EL (cell line): ENCODE results near the gene CDK11A.
A peak's percentile ranks its signal among the peaks of the same experiment; 100 is the strongest.
"Not testable (repeated sequence)": the region's sequence is repeated elsewhere in the genome, so short reads cannot be mapped to it uniquely, and the experiment has no call there.

Experiments used
- DNase-seq: peaks from one replicate; pipeline ENCODE4 v3.0.0-alpha.2; 2016

CDK11A gene

GRCh38 chr1:1715109-1715883, 8.9 kb downstream of the CDK11A start:
- DNase-seq, result not testable (repeated sequence)

DNA sequence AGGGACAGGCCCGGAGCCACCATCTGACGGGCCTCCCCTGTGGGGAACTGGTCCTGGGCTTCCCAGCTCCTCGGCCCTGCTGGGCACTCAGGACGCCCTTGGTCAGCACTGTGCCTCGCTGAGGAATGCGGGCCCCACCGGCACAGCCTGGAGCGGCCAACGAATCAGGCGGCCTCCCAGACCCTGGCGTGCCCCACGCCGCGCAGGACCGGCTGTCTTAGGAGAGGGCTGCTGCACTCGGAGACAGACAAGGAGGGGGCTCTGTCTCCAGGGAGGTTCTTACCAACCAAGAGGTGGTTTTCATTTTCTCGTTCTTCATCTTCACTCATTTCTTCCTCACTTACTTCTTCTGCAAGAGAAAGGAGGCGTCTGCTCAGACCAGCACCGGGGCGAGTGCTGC, 16.3 kb downstream of the CDK11A start:
- not testable (repeated sequence) for DNase-seq

DNA sequence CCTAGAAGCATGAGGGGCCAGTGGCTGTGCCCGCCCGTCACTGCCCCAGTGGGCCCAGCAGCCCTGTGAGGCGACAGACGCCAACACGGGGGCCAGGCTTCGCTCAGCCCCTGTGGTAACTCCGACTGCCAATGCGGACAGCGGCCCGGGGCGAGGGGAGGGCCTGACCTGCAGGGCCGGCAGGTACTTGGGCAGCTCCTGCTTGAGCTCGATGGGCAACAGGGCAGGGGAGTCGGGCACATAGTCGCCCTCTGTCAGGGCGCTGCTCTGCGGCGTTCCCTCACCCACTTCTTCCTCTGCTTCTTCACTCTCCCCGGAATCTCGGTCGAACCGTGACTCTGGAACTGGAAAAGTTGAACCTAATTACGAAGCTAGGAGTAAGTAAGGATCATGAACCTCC, 16.9 kb downstream of the CDK11A start:
- not testable (repeated sequence) for DNase-seq

GRCh38 chr1:1705623-1706022, 18.5 kb downstream of the CDK11A start:
- DNase-seq, result not testable (repeated sequence)

DNA sequence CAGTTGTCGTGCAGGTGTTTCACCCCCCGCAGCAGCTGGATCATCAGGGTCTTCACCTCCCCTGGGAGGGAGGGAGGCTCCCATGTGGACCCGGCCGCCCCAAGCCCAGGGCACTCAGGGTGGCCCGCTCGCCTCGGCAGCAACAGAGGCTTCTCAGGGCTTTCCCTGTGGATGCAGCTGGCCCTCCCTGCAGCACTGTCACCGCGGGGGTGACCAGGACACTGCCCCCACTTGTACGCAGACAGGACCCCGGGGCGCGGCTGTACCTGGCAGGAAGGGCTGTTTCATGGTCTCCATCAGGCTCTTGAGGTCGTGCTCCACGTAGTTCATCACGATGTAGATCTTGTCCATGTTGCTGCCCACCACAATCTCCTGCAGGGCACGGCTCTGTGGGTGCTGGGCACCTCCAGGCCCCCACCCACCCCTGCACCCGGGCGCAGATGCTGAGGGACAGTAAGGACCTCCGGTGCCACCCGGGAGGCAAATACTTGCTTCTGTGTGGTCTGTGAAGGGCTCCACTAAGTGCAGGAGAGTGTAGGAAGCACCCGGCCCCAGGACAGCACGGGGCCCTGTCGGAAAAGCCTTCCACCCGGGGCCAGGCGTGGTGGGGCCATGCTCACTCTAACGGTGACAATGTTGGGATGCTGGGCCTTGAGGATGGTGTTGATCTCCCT, 19.7 kb downstream of the CDK11A start:
- DNase-seq, result not testable (repeated sequence)

- no peak for DNase-seq
These were observed 20.4 kb downstream of the CDK11A start for GRCh38 chr1:1703796-1704195.

DNA sequence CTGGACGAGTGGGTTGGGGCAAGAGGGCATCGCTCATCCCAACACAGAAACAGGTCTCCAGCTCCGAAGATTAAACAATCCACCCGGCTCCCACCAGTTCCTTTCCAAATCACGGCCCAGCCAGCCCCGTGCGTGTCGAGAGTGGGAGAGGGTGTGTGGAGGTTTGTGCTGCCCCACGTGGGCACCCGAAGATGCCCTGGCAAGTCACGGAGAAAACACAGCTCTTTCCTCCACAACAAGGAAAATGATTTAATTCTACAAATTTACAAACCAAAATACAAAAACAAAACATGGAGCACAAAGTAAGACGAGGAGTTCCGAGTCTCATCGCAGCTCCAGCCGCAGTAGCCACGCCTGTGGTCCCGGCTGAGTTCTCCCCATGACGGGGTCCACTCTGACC, 21.7 kb downstream of the CDK11A start:
- not testable (repeated sequence) for DNase-seq

DNA sequence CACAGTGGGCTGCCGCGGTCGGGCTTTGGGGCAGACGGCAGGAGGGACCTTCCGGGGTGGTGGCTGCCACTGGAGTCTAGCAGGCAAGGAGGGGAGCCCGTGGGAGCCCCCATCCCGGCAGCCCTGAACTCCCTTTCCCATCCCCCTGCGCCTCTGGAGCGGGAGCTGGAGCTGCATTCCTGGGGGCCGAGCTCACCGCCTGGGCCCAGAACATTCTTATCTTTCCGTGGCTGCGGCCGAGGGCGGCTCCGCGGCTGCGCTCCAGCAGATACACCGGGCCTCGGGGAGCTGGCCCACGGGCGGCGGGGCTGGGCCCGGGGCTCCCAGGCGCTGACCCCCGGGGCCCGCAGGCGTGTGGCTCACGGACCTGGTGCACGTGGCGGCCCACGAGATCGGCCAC, 23.6 kb downstream of the CDK11A start:
- DNase-seq, result not testable (repeated sequence)

- DNase-seq, result not testable (repeated sequence)
These were observed 24.1 kb downstream of the CDK11A start for GRCh38 chr1:1700067-1700466.

GRCh38 chr1:1699061-1699460, 25.1 kb downstream of the CDK11A start:
- DNase-seq, result not testable (repeated sequence)

DNA sequence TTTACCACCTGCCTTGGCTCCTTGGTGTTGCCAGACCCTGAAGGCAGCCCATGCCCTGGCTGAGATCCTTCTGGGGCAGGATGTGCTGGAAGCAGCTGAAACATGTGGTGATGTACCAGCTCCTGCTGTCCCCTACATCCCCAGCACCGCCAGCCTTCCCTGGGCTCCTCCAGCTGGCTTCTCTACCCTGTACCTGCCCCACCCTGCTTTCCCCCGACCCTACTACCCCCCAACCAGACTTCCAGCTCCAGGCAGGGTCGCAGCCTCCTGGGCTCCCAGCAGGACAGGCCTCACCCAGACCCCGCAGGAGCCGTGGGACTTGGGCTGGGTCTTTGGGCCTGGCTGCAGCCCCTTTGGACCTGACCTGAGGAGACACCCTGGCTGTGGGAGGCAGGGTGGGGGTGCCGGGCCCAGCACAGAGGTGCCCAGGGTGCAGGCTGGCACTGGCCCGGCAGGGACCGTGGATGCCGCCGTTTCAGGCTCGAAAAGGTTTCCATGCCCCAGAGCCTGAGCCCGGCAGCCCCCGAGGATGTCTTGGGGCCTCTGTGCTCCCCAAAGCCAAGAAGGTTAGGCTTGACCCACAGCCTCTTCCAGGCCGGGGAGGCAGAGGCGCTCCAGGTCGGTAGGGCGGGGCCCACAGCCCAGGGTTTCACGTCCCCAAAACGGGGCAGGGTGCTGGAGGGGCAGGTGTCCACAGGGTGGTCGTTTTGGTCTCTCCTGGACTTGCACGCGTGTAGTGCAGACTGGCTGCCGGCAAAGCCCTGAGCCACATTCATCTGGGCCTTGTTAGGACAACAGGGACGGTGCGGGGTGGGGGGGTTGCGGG, 26.6 kb downstream of the CDK11A start:
- not testable (repeated sequence) for DNase-seq

GRCh38 chr1:1696431-1697357, 27.5 kb downstream of the CDK11A start:
- DNase-seq, result not testable (repeated sequence)

DNA sequence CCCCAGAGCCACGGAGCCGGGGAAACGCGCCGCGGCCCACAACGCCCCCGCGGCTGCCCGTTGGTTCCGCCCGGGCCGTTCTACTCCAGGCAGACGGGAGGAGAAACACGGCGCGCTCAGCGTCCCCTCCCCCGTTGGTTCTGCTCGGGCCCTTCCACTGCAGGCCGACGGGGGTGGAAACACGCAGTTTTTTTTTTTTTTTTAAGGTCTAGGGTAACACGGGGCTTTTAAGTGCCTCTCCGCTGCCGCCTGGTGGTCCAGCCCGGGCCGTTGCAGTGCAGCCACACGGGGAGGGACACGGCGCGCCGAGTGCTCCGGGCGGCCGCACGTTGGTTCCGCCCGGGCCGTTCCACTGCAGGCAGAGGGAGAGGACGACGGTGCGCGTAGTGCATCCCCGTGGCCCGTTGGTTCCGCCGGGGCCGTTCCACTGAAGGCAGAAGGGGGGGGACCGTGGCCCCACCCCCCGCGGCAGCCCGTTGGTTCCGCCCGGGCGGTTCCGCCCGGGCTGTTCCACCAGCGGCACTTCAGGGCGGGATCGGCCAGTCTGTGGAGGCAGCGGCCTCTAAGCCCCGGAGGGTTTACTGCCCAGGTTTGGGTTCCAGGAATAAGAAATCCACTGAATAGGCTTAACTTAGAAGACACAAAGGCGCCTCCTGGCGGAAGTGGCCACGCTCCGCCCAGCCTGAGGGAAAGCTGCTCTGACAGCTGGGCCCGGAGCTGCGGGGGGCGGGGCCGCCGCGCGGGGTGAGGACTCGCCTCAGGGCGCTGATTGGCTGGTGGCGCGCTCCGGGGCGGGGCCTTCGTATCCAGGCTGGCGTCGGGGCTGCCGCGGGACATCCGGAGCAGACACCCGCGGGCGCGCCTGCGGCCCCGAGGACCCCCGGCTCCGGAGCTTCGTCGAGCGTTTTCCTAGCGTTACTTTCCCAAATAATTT, 31.2 kb downstream of the CDK11A start, which contains the start of gene SLC35E2B:
Gene SLC35E2B (minus strand): TSS at position 82 of the 934 bp plus-strand sequence. CDS start 16,096 bp downstream, outside the sequence.
- peak; percentile 84 for DNase-seq

DNA sequence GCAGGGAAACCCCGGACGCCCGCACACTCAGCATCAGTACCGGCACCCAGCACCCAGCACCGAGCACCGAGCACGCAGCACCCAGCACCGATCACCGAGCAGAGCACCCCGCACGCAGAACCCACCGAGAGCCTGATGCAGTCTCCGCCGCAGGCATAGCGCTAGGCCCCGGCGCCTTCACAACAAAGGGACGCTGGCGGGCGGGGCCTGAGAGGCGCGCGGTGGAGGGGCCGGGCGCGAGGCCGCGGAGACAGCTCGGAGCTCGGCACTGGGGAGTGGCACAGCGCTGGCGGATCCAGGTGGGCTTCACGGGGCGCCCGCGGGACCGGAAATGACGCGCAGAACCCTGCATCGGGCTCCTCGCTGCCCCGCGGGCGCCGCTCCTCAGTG, 31.8 kb downstream of the CDK11A start:
- peak; percentile 55 for DNase-seq

DNA sequence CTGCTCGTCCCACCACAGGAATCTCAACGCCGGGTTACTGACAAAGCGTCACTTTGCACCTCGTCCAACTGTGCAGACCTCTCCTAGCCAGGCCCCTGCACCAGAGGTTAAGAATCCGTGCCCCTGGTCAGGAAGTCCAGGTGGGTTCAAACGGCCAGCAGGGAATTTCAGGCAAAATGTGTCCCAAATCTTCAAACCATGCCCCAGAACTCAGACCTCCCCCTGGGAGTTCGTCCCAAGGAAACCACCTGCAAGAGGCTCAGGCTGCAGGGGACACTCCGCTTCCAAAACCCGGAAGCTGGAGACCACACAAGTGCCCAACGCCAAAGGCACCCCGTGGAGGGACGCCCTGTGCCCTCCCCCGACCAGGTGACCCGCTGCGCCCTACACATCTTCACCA, 32.7 kb downstream of the CDK11A start:
- not testable (repeated sequence) for DNase-seq

- DNase-seq, result not testable (repeated sequence)
These were observed 34.6 kb downstream of the CDK11A start for GRCh38 chr1:1689526-1689925.

- no peak for DNase-seq
These were observed 36.3 kb downstream of the CDK11A start for GRCh38 chr1:1687846-1688245.

GRCh38 chr1:1684031-1684681, 40.0 kb downstream of the CDK11A start:
- DNase-seq, result no peak

DNA sequence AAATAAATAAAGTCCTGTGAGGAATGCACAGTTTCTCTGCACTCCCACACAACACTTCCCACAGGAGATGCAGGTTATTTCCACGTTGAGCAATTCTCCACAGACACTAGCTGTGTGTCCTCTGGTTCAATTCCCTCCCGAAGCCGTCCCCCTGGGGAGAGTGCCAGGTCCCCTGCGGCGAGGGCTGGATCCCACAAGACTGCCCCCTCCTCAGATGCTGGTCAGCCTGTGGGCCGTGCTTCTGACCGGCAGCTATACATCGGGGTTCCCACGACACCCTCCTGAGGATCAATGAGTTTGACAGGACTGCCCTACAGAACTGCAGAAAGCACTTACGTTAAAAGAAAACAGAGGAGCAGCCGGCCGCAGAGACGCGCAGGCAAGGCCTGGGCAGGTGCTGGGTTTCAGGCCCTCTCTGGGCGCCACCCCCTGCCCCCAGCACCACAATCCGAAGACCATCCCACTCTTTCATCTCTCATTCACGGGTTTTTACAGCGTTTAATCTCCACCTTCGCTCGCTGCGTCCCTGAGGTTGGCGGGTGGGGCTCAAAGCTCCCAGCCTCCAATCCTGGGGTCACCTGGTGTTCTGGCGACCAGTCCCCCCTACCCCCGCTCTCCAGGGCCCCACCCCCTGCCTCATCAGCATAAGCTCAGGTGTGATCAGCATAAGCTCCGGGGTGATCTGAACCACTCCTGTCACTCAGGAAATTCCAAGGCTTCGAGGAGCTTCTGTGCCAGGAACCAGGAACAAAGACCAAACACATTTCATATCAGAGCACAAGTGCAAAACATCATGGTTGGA, 40.9 kb downstream of the CDK11A start:
- DNase-seq, result no peak

DNA sequence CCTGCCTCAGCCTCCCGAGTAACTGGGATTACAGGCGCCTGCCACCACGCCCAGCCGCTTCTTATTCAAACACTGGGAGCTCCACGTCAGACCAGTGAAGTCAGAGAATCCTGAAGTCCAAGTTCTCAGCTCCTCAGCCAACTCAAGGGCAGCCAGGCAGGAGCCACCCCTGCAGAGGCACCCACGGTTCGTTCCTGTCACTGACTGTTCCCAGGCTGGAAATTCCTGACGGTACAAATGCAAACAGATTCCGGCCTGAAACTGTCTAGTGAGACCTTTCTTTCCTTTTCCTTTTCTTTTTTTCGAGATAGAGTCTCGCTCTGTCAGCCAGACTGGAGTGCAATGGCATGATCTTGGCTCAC, 43.3 kb downstream of the CDK11A start:
- no peak for DNase-seq
